Measurements from ENCODE around the gene CST5. TPM values are rescaled to one million over a fixed set of nuclear protein-coding genes. Genes with fewer than 3 reads are reported as not detected.
"Not testable (repeated sequence)": the region's sequence is repeated elsewhere in the genome, so short reads cannot be mapped to it uniquely, and the experiment has no call there.

CST5 gene
- total and polyA plus RNA-seq, 4 donors: not detected

DNA sequence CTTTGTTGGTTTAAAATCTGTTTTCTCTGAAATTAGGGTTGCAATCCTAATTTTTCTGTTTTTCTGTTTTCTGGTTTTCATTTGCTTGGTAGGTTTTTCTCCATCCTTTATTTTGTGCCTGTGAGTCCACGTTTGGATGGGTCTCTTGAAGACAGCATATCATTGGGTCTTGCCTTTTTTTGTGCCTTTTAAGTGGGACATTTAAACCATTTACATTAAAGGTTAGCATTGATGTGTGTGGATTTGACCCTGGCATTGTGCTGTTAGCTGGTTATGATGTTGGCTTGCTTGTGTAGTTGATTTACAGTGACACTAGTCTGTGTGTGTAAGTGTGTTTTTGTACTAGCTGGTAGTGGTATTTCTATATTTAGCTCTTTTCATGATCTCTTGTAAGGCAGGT lies 28.0 kb upstream of the CST5 start:
- H3K9me3 ChIP-seq (ENCODE audit: control insufficient read depth in 4 of 4, low read length in 3 of 4): peaks cover 2 to 8% (median 3%) of the 10 kb centered on the region in 4 donors
- no peak for DNase-seq (ENCODE audit: low spot score)
- no peak overlapping the region for H3K9ac ChIP-seq (ENCODE audit: low read depth in 1 of 2, low read length in 2 of 2)
- no peak for TF ChIP-seq NR2F2 (IDR thresholded peaks at IDR 0.05)
- no peak for TF ChIP-seq RXRA (IDR thresholded peaks at IDR 0.05)
- TF ChIP-seq RAD21 (IDR thresholded peaks at IDR 0.05): no peak
- TF ChIP-seq YY1 (IDR thresholded peaks at IDR 0.05): no peak
- TF ChIP-seq JUND (IDR thresholded peaks at IDR 0.05): no peak
- no peak for TF ChIP-seq GABPA (IDR thresholded peaks at IDR 0.05 in 1 of 2, conservative IDR thresholded peaks at IDR 0.05 in 1 of 2)
- TF ChIP-seq, protein P1, sequence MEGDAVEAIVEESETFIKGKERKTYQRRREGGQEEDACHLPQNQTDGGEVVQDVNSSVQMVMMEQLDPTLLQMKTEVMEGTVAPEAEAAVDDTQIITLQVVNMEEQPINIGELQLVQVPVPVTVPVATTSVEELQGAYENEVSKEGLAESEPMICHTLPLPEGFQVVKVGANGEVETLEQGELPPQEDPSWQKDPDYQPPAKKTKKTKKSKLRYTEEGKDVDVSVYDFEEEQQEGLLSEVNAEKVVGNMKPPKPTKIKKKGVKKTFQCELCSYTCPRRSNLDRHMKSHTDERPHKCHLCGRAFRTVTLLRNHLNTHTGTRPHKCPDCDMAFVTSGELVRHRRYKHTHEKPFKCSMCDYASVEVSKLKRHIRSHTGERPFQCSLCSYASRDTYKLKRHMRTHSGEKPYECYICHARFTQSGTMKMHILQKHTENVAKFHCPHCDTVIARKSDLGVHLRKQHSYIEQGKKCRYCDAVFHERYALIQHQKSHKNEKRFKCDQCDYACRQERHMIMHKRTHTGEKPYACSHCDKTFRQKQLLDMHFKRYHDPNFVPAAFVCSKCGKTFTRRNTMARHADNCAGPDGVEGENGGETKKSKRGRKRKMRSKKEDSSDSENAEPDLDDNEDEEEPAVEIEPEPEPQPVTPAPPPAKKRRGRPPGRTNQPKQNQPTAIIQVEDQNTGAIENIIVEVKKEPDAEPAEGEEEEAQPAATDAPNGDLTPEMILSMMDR (IDR thresholded peaks at IDR 0.05; ENCODE audit: low read depth, low read length, missing input control): no peak
- TF ChIP-seq, protein P2, sequence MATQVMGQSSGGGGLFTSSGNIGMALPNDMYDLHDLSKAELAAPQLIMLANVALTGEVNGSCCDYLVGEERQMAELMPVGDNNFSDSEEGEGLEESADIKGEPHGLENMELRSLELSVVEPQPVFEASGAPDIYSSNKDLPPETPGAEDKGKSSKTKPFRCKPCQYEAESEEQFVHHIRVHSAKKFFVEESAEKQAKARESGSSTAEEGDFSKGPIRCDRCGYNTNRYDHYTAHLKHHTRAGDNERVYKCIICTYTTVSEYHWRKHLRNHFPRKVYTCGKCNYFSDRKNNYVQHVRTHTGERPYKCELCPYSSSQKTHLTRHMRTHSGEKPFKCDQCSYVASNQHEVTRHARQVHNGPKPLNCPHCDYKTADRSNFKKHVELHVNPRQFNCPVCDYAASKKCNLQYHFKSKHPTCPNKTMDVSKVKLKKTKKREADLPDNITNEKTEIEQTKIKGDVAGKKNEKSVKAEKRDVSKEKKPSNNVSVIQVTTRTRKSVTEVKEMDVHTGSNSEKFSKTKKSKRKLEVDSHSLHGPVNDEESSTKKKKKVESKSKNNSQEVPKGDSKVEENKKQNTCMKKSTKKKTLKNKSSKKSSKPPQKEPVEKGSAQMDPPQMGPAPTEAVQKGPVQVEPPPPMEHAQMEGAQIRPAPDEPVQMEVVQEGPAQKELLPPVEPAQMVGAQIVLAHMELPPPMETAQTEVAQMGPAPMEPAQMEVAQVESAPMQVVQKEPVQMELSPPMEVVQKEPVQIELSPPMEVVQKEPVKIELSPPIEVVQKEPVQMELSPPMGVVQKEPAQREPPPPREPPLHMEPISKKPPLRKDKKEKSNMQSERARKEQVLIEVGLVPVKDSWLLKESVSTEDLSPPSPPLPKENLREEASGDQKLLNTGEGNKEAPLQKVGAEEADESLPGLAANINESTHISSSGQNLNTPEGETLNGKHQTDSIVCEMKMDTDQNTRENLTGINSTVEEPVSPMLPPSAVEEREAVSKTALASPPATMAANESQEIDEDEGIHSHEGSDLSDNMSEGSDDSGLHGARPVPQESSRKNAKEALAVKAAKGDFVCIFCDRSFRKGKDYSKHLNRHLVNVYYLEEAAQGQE (IDR thresholded peaks at IDR 0.05): no peak
- TF ChIP-seq SP1 (IDR thresholded peaks at IDR 0.05): no peak
- TF ChIP-seq EGR1 (IDR thresholded peaks at IDR 0.05; ENCODE audit: low read depth in 2 of 2): no peak
- no peak for TF ChIP-seq HNF4G (IDR thresholded peaks at IDR 0.05)
- no peak for TF ChIP-seq TAF1 (conservative IDR thresholded peaks at IDR 0.05)
- TF ChIP-seq FOXA1 (IDR thresholded peaks at IDR 0.05): no peak
- TF ChIP-seq, protein P3, sequence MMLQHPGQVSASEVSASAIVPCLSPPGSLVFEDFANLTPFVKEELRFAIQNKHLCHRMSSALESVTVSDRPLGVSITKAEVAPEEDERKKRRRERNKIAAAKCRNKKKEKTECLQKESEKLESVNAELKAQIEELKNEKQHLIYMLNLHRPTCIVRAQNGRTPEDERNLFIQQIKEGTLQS (IDR thresholded peaks at IDR 0.05): no peak
- H3K36me3 ChIP-seq (ENCODE audit: control insufficient read depth in 4 of 4, insufficient read depth in 3 of 4, low read depth in 1 of 4, low read length in 3 of 4): no peaks in the 10 kb centered on the region
- H3K27ac ChIP-seq (ENCODE audit: low read depth in 1 of 2, low read length in 2 of 2): no peak overlapping the region
- no peaks in the 10 kb centered on the region for H3K4me1 ChIP-seq (ENCODE audit: control insufficient read depth in 4 of 4, insufficient read depth in 4 of 4, low read length in 3 of 4)
- peaks cover 0 to 9% (median 0%) of the 10 kb centered on the region in 4 donors for H3K27me3 ChIP-seq (ENCODE audit: control insufficient read depth in 4 of 4, insufficient read depth in 4 of 4, low read length in 3 of 4)
- H3K4me3 ChIP-seq (ENCODE audit: low read depth in 1 of 3, low read length in 3 of 3): no peak overlapping the region
- WGBS: 19% methylated on average over 1 of the region's 1 CpG

DNA sequence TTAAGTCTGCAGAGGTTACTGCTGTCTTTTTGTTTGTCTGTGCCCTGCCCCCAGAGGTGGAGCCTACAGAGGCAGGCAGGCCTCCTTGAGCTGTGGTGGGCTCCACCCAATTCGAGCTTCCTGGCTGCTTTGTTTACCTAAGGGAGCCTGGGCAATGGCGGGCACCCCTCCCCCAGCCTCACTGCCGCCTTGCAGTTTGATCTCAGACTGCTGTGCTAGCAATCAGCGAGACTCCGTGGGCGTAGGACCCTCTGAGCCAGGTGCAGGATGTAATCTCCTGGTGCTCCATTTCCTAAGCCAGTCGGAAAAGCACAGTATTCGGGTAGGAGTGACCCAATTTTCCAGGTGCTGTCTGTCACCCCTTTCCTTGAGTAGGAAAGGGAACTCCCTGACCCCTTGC lies 22.8 kb upstream of the CST5 start:
- not testable (repeated sequence) for H3K27me3 ChIP-seq (ENCODE audit: control insufficient read depth in 4 of 4, insufficient read depth in 4 of 4, low read length in 3 of 4); H3K4me1 ChIP-seq (ENCODE audit: control insufficient read depth in 4 of 4, insufficient read depth in 4 of 4, low read length in 3 of 4); H3K4me3 ChIP-seq (ENCODE audit: low read depth in 1 of 3, low read length in 3 of 3); DNase-seq (ENCODE audit: low spot score); H3K36me3 ChIP-seq (ENCODE audit: control insufficient read depth in 4 of 4, insufficient read depth in 3 of 4, low read depth in 1 of 4, low read length in 3 of 4); H3K9ac ChIP-seq (ENCODE audit: low read depth in 1 of 2, low read length in 2 of 2); H3K27ac ChIP-seq (ENCODE audit: low read depth in 1 of 2, low read length in 2 of 2); H3K9me3 ChIP-seq (ENCODE audit: control insufficient read depth in 4 of 4, low read length in 3 of 4)
- WGBS: 41% methylated on average over 8 of the region's 8 CpGs

DNA sequence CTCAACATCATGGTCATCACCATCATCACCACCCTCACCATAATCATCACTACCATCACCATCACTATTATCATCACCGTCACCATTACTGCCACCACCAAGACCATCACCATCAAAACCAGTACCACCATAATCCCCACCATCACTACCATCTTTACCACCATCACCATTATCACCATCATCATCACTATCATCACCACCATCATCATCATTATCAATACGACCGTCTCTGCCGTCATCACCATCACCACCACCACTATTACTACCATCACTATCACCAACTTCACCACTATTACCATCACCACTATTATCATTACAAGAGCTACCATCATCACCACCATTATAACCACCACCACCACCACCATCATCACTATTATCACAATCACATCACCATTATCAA lies 11.3 kb upstream of the CST5 start:
- H3K4me3 ChIP-seq (ENCODE audit: low read depth in 1 of 3, low read length in 3 of 3); H3K36me3 ChIP-seq (ENCODE audit: control insufficient read depth in 4 of 4, insufficient read depth in 3 of 4, low read depth in 1 of 4, low read length in 3 of 4); H3K27ac ChIP-seq (ENCODE audit: low read depth in 1 of 2, low read length in 2 of 2); DNase-seq (ENCODE audit: low spot score); H3K4me1 ChIP-seq (ENCODE audit: control insufficient read depth in 4 of 4, insufficient read depth in 4 of 4, low read length in 3 of 4); H3K9ac ChIP-seq (ENCODE audit: low read depth in 1 of 2, low read length in 2 of 2); H3K27me3 ChIP-seq (ENCODE audit: control insufficient read depth in 4 of 4, insufficient read depth in 4 of 4, low read length in 3 of 4); H3K9me3 ChIP-seq (ENCODE audit: control insufficient read depth in 4 of 4, low read length in 3 of 4): not testable (repeated sequence)
- 59% methylated on average over 4 of the region's 4 CpGs for WGBS
